Karpas-422 (cell line): ENCODE data around the gene FBXL7. TPM values are rescaled to one million over a fixed set of nuclear protein-coding genes. Genes with fewer than 3 reads are reported as not detected.

Experiments used
- DNase-seq: peaks from one replicate; pipeline ENCODE4 v3.0.0-alpha.2; 2015
- H2AFZ ChIP-seq: fragments of 200-600 bp; sonication (generic); 2 replicates; pipeline ENCODE4 v1.6.1; 2014; ENCODE audit warnings: antibody characterized with exemption, low read length, mixed read lengths
- H3K27ac ChIP-seq: fragments of 200-600 bp; sonication (generic); 2 replicates; pipeline ENCODE4 v1.5.1; 2014; ENCODE audit warnings: mild to moderate bottlenecking, low read length, moderate library complexity
- H3K27me3 ChIP-seq: fragments of 200-600 bp; sonication (generic); 2 replicates; pipeline ENCODE4 v1.6.1; 2014; ENCODE audit warnings: low read length, mixed read lengths
- H3K36me3 ChIP-seq: fragments of 200-600 bp; sonication (generic); 2 replicates; pipeline ENCODE4 v1.6.1; 2014; ENCODE audit warnings: low read length, mixed read lengths; ENCODE audit not compliant: insufficient read depth
- H3K4me1 ChIP-seq: fragments of 200-600 bp; sonication (generic); 2 replicates; pipeline ENCODE4 v1.6.1; 2014; ENCODE audit warnings: mild to moderate bottlenecking, low read length, mixed read lengths
- H3K4me2 ChIP-seq: fragments of 200-600 bp; sonication (generic); 2 replicates; pipeline ENCODE4 v1.6.1; 2014; ENCODE audit warnings: low read length, low read depth, mild to moderate bottlenecking; ENCODE audit not compliant: poor library complexity, severe bottlenecking
- H3K4me3 ChIP-seq: fragments of 200-600 bp; sonication (generic); 2 replicates; pipeline ENCODE4 v1.5.1; 2014; ENCODE audit warnings: mild to moderate bottlenecking, antibody characterized with exemption, low read length, mixed read lengths
- H3K79me2 ChIP-seq: fragments of 200-600 bp; sonication (generic); 2 replicates; pipeline ENCODE4 v1.6.1; 2014; ENCODE audit warnings: mild to moderate bottlenecking, low read length, mixed read lengths
- H3K9ac ChIP-seq: fragments of 200-600 bp; sonication (generic); 2 replicates; pipeline ENCODE4 v1.6.0; 2014; ENCODE audit warnings: low read length
- H3K9me2 ChIP-seq: fragments of 200-600 bp; sonication (generic), shearing (Covaris generic); replicated peaks from 2 replicates; pipeline ENCODE4 v1.6.0; 2014; ENCODE audit warnings: mild to moderate bottlenecking, low read length, moderate library complexity; ENCODE audit not compliant: insufficient read depth
- H3K9me3 ChIP-seq: fragments of 300-700, 200-600 bp; sonication (generic); 2 replicates; pipeline ENCODE4 v1.6.1; 2014; ENCODE audit warnings: low read length, mixed read lengths
- H4K20me1 ChIP-seq: fragments of 200-600 bp; sonication (generic); 2 replicates; pipeline ENCODE4 v1.6.1; 2014; ENCODE audit warnings: mild to moderate bottlenecking, antibody characterized with exemption, low read length, low read depth; ENCODE audit not compliant: insufficient read depth
- small RNA-seq: library from RNA; depleted of rRNA; stranded (forward); fragments of <200 nt; gene quantifications from one replicate; pipeline ENCODE3, GENCODE V24; 2014
- total RNA-seq: library from RNA; depleted of rRNA; stranded (reverse); fragments of >200 nt; shearing (Covaris generic); gene quantifications from 2 replicates; pipeline ENCODE4 v1.2.3, GENCODE V29; 2014; ENCODE audit warnings: low replicate concordance

FBXL7 gene
- total RNA-seq, 1 experiment from 2014 or later: not detected

DNA sequence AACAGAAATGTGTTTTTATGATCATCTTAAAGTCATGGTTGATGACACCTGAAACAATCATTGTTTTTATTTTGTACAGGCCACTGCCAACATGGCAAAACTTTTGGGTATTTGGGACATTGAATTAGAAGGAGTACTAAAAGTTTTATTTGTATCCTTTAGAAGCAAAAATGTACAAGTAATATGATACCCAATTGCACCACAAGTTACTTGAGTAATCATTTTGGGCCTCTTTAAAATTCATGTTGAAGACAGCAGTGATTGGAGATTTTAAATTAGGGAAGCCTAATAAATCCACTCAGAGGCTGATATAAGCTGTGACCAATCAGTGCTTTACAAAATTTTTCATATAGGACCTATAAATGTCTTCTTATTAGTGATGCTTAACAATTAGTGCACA lies 466.7 kb downstream of the FBXL7 start:
- H3K9ac ChIP-seq: no peak overlapping the region
- H2AFZ ChIP-seq: no peak overlapping the region
- H3K9me3 ChIP-seq: peaks cover 15% of the 10 kb centered on the region
- H3K9me2 ChIP-seq: no peaks in the 10 kb centered on the region
- H3K27ac ChIP-seq: no peak overlapping the region
- DNase-seq: no peak
- H4K20me1 ChIP-seq: no peaks in the 10 kb centered on the region
- no peaks in the 10 kb centered on the region for H3K36me3 ChIP-seq
- H3K4me1 ChIP-seq: no peaks in the 10 kb centered on the region
- no peaks in the 10 kb centered on the region for H3K27me3 ChIP-seq
- no peak overlapping the region for H3K4me2 ChIP-seq
- no peak overlapping the region for H3K4me3 ChIP-seq
- H3K79me2 ChIP-seq: no peaks in the 10 kb centered on the region

DNA sequence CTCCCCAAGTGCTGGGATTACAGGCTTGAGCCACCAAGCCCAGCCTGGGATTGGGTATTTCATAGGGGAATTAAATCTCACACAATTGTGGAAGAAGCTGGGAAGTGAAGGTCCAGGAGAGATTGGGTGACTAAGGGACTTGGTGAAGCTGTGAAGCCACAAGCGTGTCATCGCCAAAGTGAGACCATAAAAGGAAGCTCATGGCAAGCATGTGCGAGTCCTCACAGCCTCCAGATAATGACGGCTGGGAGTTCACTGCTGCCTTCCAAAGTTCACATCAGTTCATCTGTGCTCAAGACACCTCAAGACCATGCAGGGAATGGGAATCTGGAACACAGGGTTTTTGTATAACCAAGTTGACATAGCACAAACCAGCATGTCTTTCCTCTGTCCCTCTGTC lies 469.0 kb downstream of the FBXL7 start:
- H2AFZ ChIP-seq: no peak overlapping the region
- no peaks in the 10 kb centered on the region for H3K9me2 ChIP-seq
- H3K27me3 ChIP-seq: no peaks in the 10 kb centered on the region
- H3K4me3 ChIP-seq: no peak overlapping the region
- no peaks in the 10 kb centered on the region for H3K4me1 ChIP-seq
- H3K9me3 ChIP-seq: peaks cover 23% of the 10 kb centered on the region
- H3K79me2 ChIP-seq: no peaks in the 10 kb centered on the region
- no peaks in the 10 kb centered on the region for H3K36me3 ChIP-seq
- H4K20me1 ChIP-seq: no peaks in the 10 kb centered on the region
- DNase-seq: no peak
- H3K27ac ChIP-seq: no peak overlapping the region
- no peak overlapping the region for H3K4me2 ChIP-seq
- H3K9ac ChIP-seq: no peak overlapping the region

DNA sequence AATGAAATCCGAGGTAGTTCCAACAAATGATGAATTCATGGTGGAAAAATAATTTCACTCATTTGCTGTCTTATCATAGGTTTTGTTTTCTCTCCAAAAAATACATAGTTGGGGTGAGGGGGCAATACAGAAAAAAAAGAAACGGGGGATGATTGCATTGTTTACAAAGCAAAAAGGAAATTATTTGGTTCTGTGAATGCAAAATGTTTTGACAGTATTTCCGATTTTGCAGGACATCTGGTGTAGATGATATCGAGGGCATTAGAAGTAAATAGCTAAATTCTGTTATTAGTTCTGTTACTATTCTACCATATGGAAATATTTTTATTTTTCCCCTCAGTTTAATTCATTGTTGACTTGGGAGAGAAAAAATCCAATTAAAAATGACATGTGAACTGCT lies 477.9 kb downstream of the FBXL7 start:
- Histone ChIP-seq H4K20me1 (no peaks in the 10 kb centered on the region), H3K9me2 (no peaks in the 10 kb centered on the region), H3K27ac (no peak overlapping the region), H3K4me2 (no peak overlapping the region), H3K9ac (no peak overlapping the region), H3K36me3 (no peaks in the 10 kb centered on the region), H3K79me2 (no peaks in the 10 kb centered on the region), H3K4me3 (no peak overlapping the region), H2AFZ (no peak overlapping the region), H3K27me3 (no peaks in the 10 kb centered on the region), H3K9me3 (peaks cover 17% of the 10 kb centered on the region), H3K4me1 (no peaks in the 10 kb centered on the region)
- DNase-seq: no peak

DNA sequence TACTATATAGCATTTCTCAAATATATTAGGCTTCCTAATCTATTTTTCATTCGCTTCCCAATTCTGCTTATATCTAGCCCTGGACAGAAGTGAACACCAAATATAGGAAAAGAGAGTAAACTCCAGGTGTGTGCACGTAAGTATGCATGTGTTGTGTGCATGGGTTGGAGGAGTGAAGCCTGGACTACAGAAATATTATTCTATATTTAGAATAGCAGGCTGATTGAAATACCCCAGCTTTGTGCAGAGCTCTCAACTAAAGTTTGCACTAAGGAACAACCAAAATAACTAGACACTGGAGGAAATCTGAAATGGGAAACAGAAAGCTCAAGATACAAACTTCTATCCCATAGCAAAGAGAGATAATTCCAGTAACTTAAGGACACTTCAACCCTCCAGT lies 480.9 kb downstream of the FBXL7 start:
- Histone ChIP-seq H3K36me3 (no peaks in the 10 kb centered on the region), H2AFZ (no peak overlapping the region), H4K20me1 (no peaks in the 10 kb centered on the region), H3K9me3 (peaks cover 11% of the 10 kb centered on the region), H3K9ac (no peak overlapping the region), H3K79me2 (no peaks in the 10 kb centered on the region), H3K9me2 (no peaks in the 10 kb centered on the region), H3K27ac (no peak overlapping the region), H3K4me2 (no peak overlapping the region), H3K4me3 (no peak overlapping the region), H3K4me1 (no peaks in the 10 kb centered on the region), H3K27me3 (no peaks in the 10 kb centered on the region)
- DNase-seq: no peak

DNA sequence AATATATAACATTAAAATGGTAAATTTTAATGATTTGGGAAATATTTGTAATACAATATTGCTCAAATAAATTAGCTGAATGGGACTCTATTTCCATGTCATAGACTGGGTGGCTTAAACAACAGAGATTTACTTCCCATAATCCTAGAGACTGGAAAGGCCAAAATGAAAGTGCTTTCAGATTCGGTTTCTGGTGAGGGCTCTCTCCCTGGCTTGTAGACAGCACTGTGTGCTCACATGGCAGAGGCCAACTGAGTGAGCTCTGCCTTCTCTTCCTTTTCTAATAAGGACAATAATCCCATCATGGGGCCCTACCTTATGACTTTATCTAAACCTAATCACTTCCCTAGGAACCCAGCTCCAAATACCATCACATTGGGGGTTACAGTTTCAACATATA lies 483.4 kb downstream of the FBXL7 start:
- H3K36me3 ChIP-seq: no peaks in the 10 kb centered on the region
- H3K4me2 ChIP-seq: no peak overlapping the region

More for the DNA sequence above, 483.4 kb downstream of the FBXL7 start:
- Histone ChIP-seq H4K20me1 (no peaks in the 10 kb centered on the region), H3K9me2 (no peaks in the 10 kb centered on the region), H3K4me3 (no peak overlapping the region), H3K27ac (no peak overlapping the region), H3K4me1 (no peaks in the 10 kb centered on the region), H3K9me3 (peaks cover 7% of the 10 kb centered on the region), H2AFZ (no peak overlapping the region), H3K27me3 (no peaks in the 10 kb centered on the region), H3K79me2 (no peaks in the 10 kb centered on the region), H3K9ac (no peak overlapping the region)
- no peak for DNase-seq

Small RNA genes lying within 50 kb of the gene (small RNA-seq; reads per million reads assigned to genes)
- not detected for gene MIR887
